HL-60 (cell line): ENCODE results near the gene GRID1.

ENCODE experiments used
- POLR2AphosphoS5 ChIP-seq: IDR thresholded peaks from 2 replicates; pipeline ENCODE4 v1.6.1; 2012; ENCODE audit warnings: low read depth
- SPI1 ChIP-seq: IDR thresholded peaks from 2 replicates; pipeline ENCODE4 v1.6.1; 2012; ENCODE audit warnings: low read depth, mild to moderate bottlenecking, borderline replicate concordance
- TF ChIP-seq, protein P1 (sequence below): IDR thresholded peaks from one replicate; pipeline ENCODE4 v1.5.1; 2011; ENCODE audit warnings: low read length, control low read depth, inconsistent platforms; ENCODE audit not compliant: insufficient read depth
- TF ChIP-seq, protein P2 (sequence below): IDR thresholded peaks from 2 replicates; pipeline ENCODE4 v1.6.1; 2012; ENCODE audit warnings: low read depth; ENCODE audit not compliant: insufficient replicate concordance

DNA sequence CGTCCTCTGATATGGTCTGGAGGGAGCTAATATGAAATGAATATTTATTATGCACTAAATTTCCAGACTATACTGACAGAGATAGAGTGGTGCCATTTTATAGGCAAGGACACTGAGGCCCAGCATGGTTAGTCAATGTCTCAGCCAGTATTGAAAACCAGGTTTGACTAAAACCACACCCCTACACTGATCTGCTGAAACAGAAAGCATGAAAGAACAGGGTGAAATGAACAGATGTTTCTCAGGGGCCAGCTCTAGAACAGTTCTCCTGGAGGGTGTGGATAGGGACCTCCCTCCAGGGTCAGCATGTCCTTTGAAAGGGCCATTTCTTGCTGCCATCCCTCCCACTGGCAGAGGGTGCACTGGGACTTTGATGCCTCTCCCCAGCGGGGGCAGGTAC is 700.5 kb downstream of the GRID1 start:
- TF ChIP-seq, protein P1, sequence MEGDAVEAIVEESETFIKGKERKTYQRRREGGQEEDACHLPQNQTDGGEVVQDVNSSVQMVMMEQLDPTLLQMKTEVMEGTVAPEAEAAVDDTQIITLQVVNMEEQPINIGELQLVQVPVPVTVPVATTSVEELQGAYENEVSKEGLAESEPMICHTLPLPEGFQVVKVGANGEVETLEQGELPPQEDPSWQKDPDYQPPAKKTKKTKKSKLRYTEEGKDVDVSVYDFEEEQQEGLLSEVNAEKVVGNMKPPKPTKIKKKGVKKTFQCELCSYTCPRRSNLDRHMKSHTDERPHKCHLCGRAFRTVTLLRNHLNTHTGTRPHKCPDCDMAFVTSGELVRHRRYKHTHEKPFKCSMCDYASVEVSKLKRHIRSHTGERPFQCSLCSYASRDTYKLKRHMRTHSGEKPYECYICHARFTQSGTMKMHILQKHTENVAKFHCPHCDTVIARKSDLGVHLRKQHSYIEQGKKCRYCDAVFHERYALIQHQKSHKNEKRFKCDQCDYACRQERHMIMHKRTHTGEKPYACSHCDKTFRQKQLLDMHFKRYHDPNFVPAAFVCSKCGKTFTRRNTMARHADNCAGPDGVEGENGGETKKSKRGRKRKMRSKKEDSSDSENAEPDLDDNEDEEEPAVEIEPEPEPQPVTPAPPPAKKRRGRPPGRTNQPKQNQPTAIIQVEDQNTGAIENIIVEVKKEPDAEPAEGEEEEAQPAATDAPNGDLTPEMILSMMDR, result no peak
- TF ChIP-seq, protein P2, sequence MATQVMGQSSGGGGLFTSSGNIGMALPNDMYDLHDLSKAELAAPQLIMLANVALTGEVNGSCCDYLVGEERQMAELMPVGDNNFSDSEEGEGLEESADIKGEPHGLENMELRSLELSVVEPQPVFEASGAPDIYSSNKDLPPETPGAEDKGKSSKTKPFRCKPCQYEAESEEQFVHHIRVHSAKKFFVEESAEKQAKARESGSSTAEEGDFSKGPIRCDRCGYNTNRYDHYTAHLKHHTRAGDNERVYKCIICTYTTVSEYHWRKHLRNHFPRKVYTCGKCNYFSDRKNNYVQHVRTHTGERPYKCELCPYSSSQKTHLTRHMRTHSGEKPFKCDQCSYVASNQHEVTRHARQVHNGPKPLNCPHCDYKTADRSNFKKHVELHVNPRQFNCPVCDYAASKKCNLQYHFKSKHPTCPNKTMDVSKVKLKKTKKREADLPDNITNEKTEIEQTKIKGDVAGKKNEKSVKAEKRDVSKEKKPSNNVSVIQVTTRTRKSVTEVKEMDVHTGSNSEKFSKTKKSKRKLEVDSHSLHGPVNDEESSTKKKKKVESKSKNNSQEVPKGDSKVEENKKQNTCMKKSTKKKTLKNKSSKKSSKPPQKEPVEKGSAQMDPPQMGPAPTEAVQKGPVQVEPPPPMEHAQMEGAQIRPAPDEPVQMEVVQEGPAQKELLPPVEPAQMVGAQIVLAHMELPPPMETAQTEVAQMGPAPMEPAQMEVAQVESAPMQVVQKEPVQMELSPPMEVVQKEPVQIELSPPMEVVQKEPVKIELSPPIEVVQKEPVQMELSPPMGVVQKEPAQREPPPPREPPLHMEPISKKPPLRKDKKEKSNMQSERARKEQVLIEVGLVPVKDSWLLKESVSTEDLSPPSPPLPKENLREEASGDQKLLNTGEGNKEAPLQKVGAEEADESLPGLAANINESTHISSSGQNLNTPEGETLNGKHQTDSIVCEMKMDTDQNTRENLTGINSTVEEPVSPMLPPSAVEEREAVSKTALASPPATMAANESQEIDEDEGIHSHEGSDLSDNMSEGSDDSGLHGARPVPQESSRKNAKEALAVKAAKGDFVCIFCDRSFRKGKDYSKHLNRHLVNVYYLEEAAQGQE, result no peak
- TF ChIP-seq POLR2AphosphoS5, result no peak
- TF ChIP-seq SPI1, result no peak
